Smooth muscle cell (in vitro differentiated cells): ENCODE data around the gene SLC6A11. TPM values are rescaled to one million over a fixed set of nuclear protein-coding genes. Genes with fewer than 3 reads are reported as not detected.

ENCODE experiments used
- DNase-seq: peaks from one replicate; lab custom pipeline; 2025; ENCODE audit not compliant: unreplicated experiment; lab: John Stamatoyannopoulos, UW
- H2AFZ ChIP-seq: fragments of 200-600 bp; sonication (generic); 2 replicates; pipeline ENCODE4 v1.6.0; 2016; ENCODE audit warnings: antibody characterized with exemption, low read depth, mild to moderate bottlenecking
- H3F3A ChIP-seq: fragments of 200-600 bp; sonication (generic); 2 replicates; pipeline ENCODE4 v1.6.0; 2017; ENCODE audit warnings: antibody characterized with exemption, low read depth
- H3K27ac ChIP-seq: fragments of 200-600 bp; sonication (generic); 2 replicates; pipeline ENCODE4 v1.5.1; 2016; ENCODE audit warnings: low read depth, mild to moderate bottlenecking
- H3K27me3 ChIP-seq: fragments of 200-600 bp; sonication (generic); 2 replicates; pipeline ENCODE4 v1.6.1; 2016; ENCODE audit warnings: low read depth, mild to moderate bottlenecking
- H3K36me3 ChIP-seq: fragments of 200-600 bp; sonication (generic); 2 replicates; pipeline ENCODE4 v1.5.1; 2016; ENCODE audit warnings: low read depth
- H3K4me1 ChIP-seq: fragments of 200-600 bp; sonication (generic); 2 replicates; pipeline ENCODE4 v1.5.1; 2016; ENCODE audit warnings: low read depth
- H3K4me2 ChIP-seq: fragments of 200-600 bp; sonication (generic); 2 replicates; pipeline ENCODE4 v1.6.0; 2016; ENCODE audit warnings: mild to moderate bottlenecking
- H3K4me3 ChIP-seq: fragments of 200-600 bp; sonication (generic); 2 replicates; pipeline ENCODE4 v1.5.1; 2016; ENCODE audit warnings: mild to moderate bottlenecking
- H3K79me2 ChIP-seq: fragments of 200-600 bp; sonication (generic); 2 replicates; pipeline ENCODE4 v1.6.0; 2016; ENCODE audit warnings: low read depth, mild to moderate bottlenecking
- H3K9ac ChIP-seq: fragments of 200-600 bp; sonication (generic); 2 replicates; pipeline ENCODE4 v1.6.0; 2016; ENCODE audit warnings: low read depth
- H3K9me3 ChIP-seq: fragments of 200-600 bp; sonication (generic); replicated peaks from 2 replicates; pipeline ENCODE4 v1.5.1; 2016; ENCODE audit warnings: low read depth
- H4K20me1 ChIP-seq: fragments of 200-600 bp; sonication (generic); 2 replicates; pipeline ENCODE4 v1.6.0; 2016; ENCODE audit warnings: low read depth
- whole genome bisulfite sequencing: methylation state at CpG from one replicate; pipeline ENCODE4 v1.1.7; 2016; ENCODE audit warnings: low lambda C conversion rate; 5-methylcytosine and 5-hydroxymethylcytosine counted together
- polyA plus RNA-seq: library from polyadenylated mRNA; unstranded; fragments of >200 nt; fragmentation: Nextera tagmentation; extraction: Ambion mirVana; gene quantifications from 2 replicates; pipeline ENCODE4 v1.2.1, GENCODE V29; 2016
- total RNA-seq: library from RNA; depleted of rRNA; stranded (reverse); fragments of >200 nt; gene quantifications from 2 replicates; pipeline ENCODE4 v1.2.3, GENCODE V29; 2014
- TF ChIP-seq, protein P1 (sequence below): fragments of 200-600 bp; sonication (generic); IDR thresholded peaks from 2 replicates; pipeline ENCODE4 v1.5.1; 2017; ENCODE audit warnings: borderline replicate concordance, mild to moderate bottlenecking, antibody characterized with exemption; ENCODE audit not compliant: insufficient read depth, poor library complexity, severe bottlenecking

SLC6A11 gene
- total and polyA plus RNA-seq, 2 experiments from 2014 or later, result not detected

GRCh38 chr3:10930666-10931040 is 114.6 kb downstream of the SLC6A11 start:
- no peaks in the 10 kb centered on the region for H3K36me3 ChIP-seq
- no peaks in the 10 kb centered on the region for H3K79me2 ChIP-seq
- H3F3A ChIP-seq, result no peaks in the 10 kb centered on the region
- H3K9me3 ChIP-seq, result no peaks in the 10 kb centered on the region
- no peaks in the 10 kb centered on the region for H3K4me1 ChIP-seq
- H2AFZ ChIP-seq, result no peak overlapping the region
- DNase-seq, result no peak
- H3K27me3 ChIP-seq, result no peaks in the 10 kb centered on the region
- H3K4me2 ChIP-seq, result no peak overlapping the region
- no peak overlapping the region for H3K27ac ChIP-seq
- TF ChIP-seq, protein P1, sequence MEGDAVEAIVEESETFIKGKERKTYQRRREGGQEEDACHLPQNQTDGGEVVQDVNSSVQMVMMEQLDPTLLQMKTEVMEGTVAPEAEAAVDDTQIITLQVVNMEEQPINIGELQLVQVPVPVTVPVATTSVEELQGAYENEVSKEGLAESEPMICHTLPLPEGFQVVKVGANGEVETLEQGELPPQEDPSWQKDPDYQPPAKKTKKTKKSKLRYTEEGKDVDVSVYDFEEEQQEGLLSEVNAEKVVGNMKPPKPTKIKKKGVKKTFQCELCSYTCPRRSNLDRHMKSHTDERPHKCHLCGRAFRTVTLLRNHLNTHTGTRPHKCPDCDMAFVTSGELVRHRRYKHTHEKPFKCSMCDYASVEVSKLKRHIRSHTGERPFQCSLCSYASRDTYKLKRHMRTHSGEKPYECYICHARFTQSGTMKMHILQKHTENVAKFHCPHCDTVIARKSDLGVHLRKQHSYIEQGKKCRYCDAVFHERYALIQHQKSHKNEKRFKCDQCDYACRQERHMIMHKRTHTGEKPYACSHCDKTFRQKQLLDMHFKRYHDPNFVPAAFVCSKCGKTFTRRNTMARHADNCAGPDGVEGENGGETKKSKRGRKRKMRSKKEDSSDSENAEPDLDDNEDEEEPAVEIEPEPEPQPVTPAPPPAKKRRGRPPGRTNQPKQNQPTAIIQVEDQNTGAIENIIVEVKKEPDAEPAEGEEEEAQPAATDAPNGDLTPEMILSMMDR, result no peak
- H3K4me3 ChIP-seq, result no peak overlapping the region
- no peak overlapping the region for H3K9ac ChIP-seq
- no peaks in the 10 kb centered on the region for H4K20me1 ChIP-seq
- WGBS, result 79% methylated on average over 8 of the region's 8 CpGs

GRCh38 chr3:10932596-10932995 is 116.6 kb downstream of the SLC6A11 start:
- Histone ChIP-seq H2AFZ (no peak overlapping the region), H3K4me2 (no peak overlapping the region), H3F3A (no peaks in the 10 kb centered on the region), H3K9ac (no peak overlapping the region), H3K4me3 (no peak overlapping the region), H3K27me3 (no peaks in the 10 kb centered on the region), H3K9me3 (no peaks in the 10 kb centered on the region), H3K27ac (no peak overlapping the region), H4K20me1 (no peaks in the 10 kb centered on the region), H3K36me3 (no peaks in the 10 kb centered on the region), H3K79me2 (no peaks in the 10 kb centered on the region), H3K4me1 (no peaks in the 10 kb centered on the region)
- WGBS, result 77% methylated on average over 7 of the region's 7 CpGs
- TF ChIP-seq, protein P1, result no peak
- no peak for DNase-seq

DNA sequence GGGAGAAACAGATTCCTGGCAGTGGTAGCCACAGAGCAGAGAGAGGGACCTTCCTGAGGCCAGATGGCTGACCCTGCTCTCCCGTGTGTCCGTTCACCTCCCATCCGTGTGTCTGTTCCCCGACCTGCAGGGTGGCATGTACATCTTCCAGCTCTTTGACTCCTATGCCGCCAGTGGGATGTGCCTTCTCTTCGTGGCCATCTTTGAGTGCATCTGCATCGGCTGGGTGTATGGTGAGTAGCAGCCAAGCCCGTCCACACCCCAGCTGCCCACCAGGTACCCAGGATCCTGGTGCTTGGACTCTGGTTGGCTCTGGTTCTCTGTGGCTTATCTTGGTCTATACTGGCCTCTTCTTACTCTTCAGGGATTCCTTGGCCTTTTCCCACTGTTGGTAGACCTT is 117.0 kb downstream of the SLC6A11 start:
- H3K79me2 ChIP-seq, result no peaks in the 10 kb centered on the region
- H3K27me3 ChIP-seq, result no peaks in the 10 kb centered on the region
- H3K4me2 ChIP-seq, result no peak overlapping the region
- H3F3A ChIP-seq, result no peaks in the 10 kb centered on the region
- H3K9ac ChIP-seq, result no peak overlapping the region
- no peaks in the 10 kb centered on the region for H4K20me1 ChIP-seq
- no peak overlapping the region for H3K4me3 ChIP-seq
- WGBS, result 96% methylated on average over 8 of the region's 8 CpGs
- no peaks in the 10 kb centered on the region for H3K9me3 ChIP-seq
- no peak for DNase-seq
- H3K27ac ChIP-seq, result no peak overlapping the region
- no peaks in the 10 kb centered on the region for H3K36me3 ChIP-seq
- TF ChIP-seq, protein P1, result no peak
- H3K4me1 ChIP-seq, result no peaks in the 10 kb centered on the region
- no peak overlapping the region for H2AFZ ChIP-seq

GRCh38 chr3:10933470-10933804 is 117.4 kb downstream of the SLC6A11 start:
- no peak overlapping the region for H3K9ac ChIP-seq
- no peaks in the 10 kb centered on the region for H4K20me1 ChIP-seq
- no peaks in the 10 kb centered on the region for H3K27me3 ChIP-seq
- no peak for DNase-seq
- H3K9me3 ChIP-seq, result no peaks in the 10 kb centered on the region
- TF ChIP-seq, protein P1, result no peak
- H2AFZ ChIP-seq, result no peak overlapping the region
- WGBS, result 79% methylated on average over 1 of the region's 1 CpG
- H3K4me3 ChIP-seq, result no peak overlapping the region
- H3K36me3 ChIP-seq, result no peaks in the 10 kb centered on the region
- H3K79me2 ChIP-seq, result no peaks in the 10 kb centered on the region
- H3F3A ChIP-seq, result no peaks in the 10 kb centered on the region
- H3K4me1 ChIP-seq, result no peaks in the 10 kb centered on the region
- H3K27ac ChIP-seq, result no peak overlapping the region
- no peak overlapping the region for H3K4me2 ChIP-seq
